Body of pancreas (tissue), 4 donors: Measurements from ENCODE around the gene FOXK1.

ENCODE experiments used
- CTCF ChIP-seq, 7 experiments: fragments of 450-650 bp in 4 of 7; fragments of 200-600 bp in 3 of 7; sonication (generic) in 3 of 7; IDR thresholded peaks; one replicate each; pipeline ENCODE4 v1.5.1; 2016 to 2019; ENCODE audit warnings: antibody characterized with exemption in 7 of 7
- POLR2A ChIP-seq, 3 donors: fragments of 450-650 bp; IDR thresholded peaks; one replicate each; pipeline ENCODE4 v1.6.1; 2016; ENCODE audit warnings: antibody characterized with exemption in 3 of 3, mild to moderate bottlenecking in 2 of 3

GRCh38 chr7:4645246-4645645, 36.8 kb upstream of the FOXK1 start:
- TF ChIP-seq CTCF (IDR thresholded peaks at IDR 0.05) (no peak), POLR2A (IDR thresholded peaks at IDR 0.05) (no peak)
